SU-DHL-6 (cell line): ENCODE measurements around the gene TRIOBP.

Experiments
- CTCF ChIP-seq: fragments of 200-600 bp; sonication (generic); IDR thresholded peaks from one replicate; pipeline ENCODE4 v1.5.1; 2017; ENCODE audit warnings: antibody characterized with exemption, mild to moderate bottlenecking, low read length, moderate library complexity; ENCODE audit not compliant: insufficient read depth, poor library complexity, severe bottlenecking
- EZH2phosphoT487 ChIP-seq: fragments of 200-600 bp; sonication (generic), shearing (Covaris generic); conservative IDR thresholded peaks from 2 replicates; pipeline ENCODE4 v1.6.1; 2018; ENCODE audit warnings: mild to moderate bottlenecking, antibody characterized with exemption, low read length, moderate library complexity, mixed read lengths

- TF ChIP-seq CTCF (no peak), EZH2phosphoT487 (no peak)
Observed at GRCh38 chr22:37804881-37805809, 108.3 kb downstream of the TRIOBP start.
